ENCODE results near the gene ASCC2. TPM values are rescaled to one million over a fixed set of nuclear protein-coding genes. Genes with fewer than 3 reads are reported as not detected.

Gene ASCC2
- total and polyA plus RNA-seq, 2 of the 4 experiments (the other 2 are of a cell fraction) = 40.0 to 62.2 TPM

DNA sequence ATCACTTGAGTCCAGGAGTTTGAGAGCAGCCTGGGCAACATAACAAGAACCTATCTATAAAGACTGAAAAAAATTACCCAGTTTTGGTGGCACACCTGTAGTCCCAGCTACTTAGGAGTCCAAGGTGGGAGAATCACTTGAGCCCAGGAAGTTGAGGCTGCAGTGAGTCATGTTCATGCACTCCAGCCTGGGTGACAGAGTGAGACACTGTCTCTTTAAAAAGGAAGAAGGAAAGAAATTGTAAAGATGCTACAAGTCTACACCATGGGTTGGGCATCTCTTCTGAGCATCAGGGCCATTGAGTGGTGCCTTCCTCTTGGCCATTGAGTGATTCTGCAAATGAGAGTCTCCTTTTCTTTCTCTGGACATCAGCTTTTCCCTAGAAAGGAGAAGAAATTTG, 29.2 kb upstream of the ASCC2 start:
- no peak overlapping the region for H3K23ac ChIP-seq (ENCODE audit: low read depth, low read length)
- H2BK120ac ChIP-seq (ENCODE audit: low read depth, low read length) = no peak overlapping the region
- no peak overlapping the region for H3K27ac ChIP-seq (ENCODE audit: insufficient read depth, low read length)
- no peaks in the 10 kb centered on the region; the same call in 1 of the 2 replicates for H3K27me3 ChIP-seq (ENCODE audit: control insufficient read depth, insufficient read depth, low read length)
- ChIA-PET POLR2A (ENCODE audit: unreplicated experiment) (interaction anchor here (0.7 kb wide), 1 partner anchor 11 kb away, joined by 3 read pairs; no protein-coding TSS in a partner anchor), CTCF (no interaction called here)
- H3K9ac ChIP-seq (ENCODE audit: low read depth, low read length) = no peak overlapping the region
- ATAC-seq (ENCODE audit: low read depth) (no peak), DNase-seq (no peak)
- H4K5ac ChIP-seq (ENCODE audit: low read depth, low read length) = no peak overlapping the region
- H2AK5ac ChIP-seq (ENCODE audit: low read depth, low read length) = no peak overlapping the region
- dilution Hi-C loops (cut with HindIII; ENCODE audit: low sequenced_read_pairs, unreplicated experiment) (no loop called here), in situ Hi-C loops (cut with MboI; ENCODE audit: low sequenced_read_pairs) (no loop called here), intact Hi-C loops (cut with micrococcal nuclease) (no loop called here)
- no peak overlapping the region for H2BK15ac ChIP-seq (ENCODE audit: low read depth, low read length)
- no TSS peak for BruUV-seq (replicated peaks)
- H3K4me3 ChIP-seq (ENCODE audit: insufficient read depth, low read depth, low read length) = no peak overlapping the region
- no peak overlapping the region for H4K91ac ChIP-seq (ENCODE audit: insufficient read depth, low read depth, low read length)
- H3K18ac ChIP-seq (ENCODE audit: low read depth, low read length) = no peak overlapping the region
- H3K9me3 ChIP-seq (ENCODE audit: control insufficient read depth, insufficient read depth, low read length) = no peaks in the 10 kb centered on the region
- H2AFZ ChIP-seq (replicated peaks; ENCODE audit: low read length, poor library complexity) = no peak overlapping the region
- TF ChIP-seq CEBPB (IDR thresholded peaks at IDR 0.05; ENCODE audit: low read depth, low read length) (no peak), NFE2L2 (IDR thresholded peaks at IDR 0.05; ENCODE audit: low read depth, low read length) (no peak), RAD21 (IDR thresholded peaks at IDR 0.05; ENCODE audit: low read length) (no peak), CHD1 (IDR thresholded peaks at IDR 0.05; ENCODE audit: low read depth, low read length) (no peak), MXI1 (IDR thresholded peaks at IDR 0.05; ENCODE audit: borderline replicate concordance, low read depth, low read length) (no peak), MAZ (IDR thresholded peaks at IDR 0.05; ENCODE audit: borderline replicate concordance, low read depth, low read length) (no peak), FOS (IDR thresholded peaks at IDR 0.05; ENCODE audit: low read depth, low read length) (no peak), RFX5 (IDR thresholded peaks at IDR 0.05; ENCODE audit: low read depth, low read length) (no peak), BHLHE40 (IDR thresholded peaks at IDR 0.05; ENCODE audit: low read depth, low read length) (no peak), SMC3 (IDR thresholded peaks at IDR 0.05; ENCODE audit: low read depth, low read length) (no peak), MAFK (IDR thresholded peaks at IDR 0.05; ENCODE audit: low read depth, low read length) (no peak), POLR2A (IDR thresholded peaks at IDR 0.05; ENCODE audit: low read depth, low read length) (no peak), RCOR1 (IDR thresholded peaks at IDR 0.05; ENCODE audit: insufficient replicate concordance, low read length) (no peak)
- TF ChIP-seq, protein P1, sequence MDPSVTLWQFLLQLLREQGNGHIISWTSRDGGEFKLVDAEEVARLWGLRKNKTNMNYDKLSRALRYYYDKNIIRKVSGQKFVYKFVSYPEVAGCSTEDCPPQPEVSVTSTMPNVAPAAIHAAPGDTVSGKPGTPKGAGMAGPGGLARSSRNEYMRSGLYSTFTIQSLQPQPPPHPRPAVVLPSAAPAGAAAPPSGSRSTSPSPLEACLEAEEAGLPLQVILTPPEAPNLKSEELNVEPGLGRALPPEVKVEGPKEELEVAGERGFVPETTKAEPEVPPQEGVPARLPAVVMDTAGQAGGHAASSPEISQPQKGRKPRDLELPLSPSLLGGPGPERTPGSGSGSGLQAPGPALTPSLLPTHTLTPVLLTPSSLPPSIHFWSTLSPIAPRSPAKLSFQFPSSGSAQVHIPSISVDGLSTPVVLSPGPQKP (IDR thresholded peaks at IDR 0.05; ENCODE audit: borderline replicate concordance, low read depth, low read length) = no peak
- TF ChIP-seq, protein P2, sequence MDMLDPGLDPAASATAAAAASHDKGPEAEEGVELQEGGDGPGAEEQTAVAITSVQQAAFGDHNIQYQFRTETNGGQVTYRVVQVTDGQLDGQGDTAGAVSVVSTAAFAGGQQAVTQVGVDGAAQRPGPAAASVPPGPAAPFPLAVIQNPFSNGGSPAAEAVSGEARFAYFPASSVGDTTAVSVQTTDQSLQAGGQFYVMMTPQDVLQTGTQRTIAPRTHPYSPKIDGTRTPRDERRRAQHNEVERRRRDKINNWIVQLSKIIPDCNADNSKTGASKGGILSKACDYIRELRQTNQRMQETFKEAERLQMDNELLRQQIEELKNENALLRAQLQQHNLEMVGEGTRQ (IDR thresholded peaks at IDR 0.05; ENCODE audit: low read depth, low read length) = no peak
- TF ChIP-seq, protein P3, sequence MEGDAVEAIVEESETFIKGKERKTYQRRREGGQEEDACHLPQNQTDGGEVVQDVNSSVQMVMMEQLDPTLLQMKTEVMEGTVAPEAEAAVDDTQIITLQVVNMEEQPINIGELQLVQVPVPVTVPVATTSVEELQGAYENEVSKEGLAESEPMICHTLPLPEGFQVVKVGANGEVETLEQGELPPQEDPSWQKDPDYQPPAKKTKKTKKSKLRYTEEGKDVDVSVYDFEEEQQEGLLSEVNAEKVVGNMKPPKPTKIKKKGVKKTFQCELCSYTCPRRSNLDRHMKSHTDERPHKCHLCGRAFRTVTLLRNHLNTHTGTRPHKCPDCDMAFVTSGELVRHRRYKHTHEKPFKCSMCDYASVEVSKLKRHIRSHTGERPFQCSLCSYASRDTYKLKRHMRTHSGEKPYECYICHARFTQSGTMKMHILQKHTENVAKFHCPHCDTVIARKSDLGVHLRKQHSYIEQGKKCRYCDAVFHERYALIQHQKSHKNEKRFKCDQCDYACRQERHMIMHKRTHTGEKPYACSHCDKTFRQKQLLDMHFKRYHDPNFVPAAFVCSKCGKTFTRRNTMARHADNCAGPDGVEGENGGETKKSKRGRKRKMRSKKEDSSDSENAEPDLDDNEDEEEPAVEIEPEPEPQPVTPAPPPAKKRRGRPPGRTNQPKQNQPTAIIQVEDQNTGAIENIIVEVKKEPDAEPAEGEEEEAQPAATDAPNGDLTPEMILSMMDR (conservative IDR thresholded peaks at IDR 0.05; ENCODE audit: low read depth, low read length) = no peak
- no peaks in the 10 kb centered on the region for H3K79me1 ChIP-seq (ENCODE audit: low read depth in 1 of 2, low read length in 2 of 2)
- no peak overlapping the region for H3K4ac ChIP-seq (ENCODE audit: low read depth, low read length)
- 0 out of 2 replicates have a peak, but pooled peaks cover 2% of the 10 kb centered on the region for H3K4me1 ChIP-seq (ENCODE audit: control insufficient read depth, insufficient read depth, low read length)
- H3K14ac ChIP-seq (replicated peaks; ENCODE audit: low read depth, low read length) = no peak overlapping the region
- no peaks in the 10 kb centered on the region for H4K20me1 ChIP-seq (ENCODE audit: insufficient read depth, low read length)
- no peak overlapping the region for H3K56ac ChIP-seq (ENCODE audit: extremely low read depth, insufficient read depth, low read length)
- no peak overlapping the region for H2BK20ac ChIP-seq (ENCODE audit: low read depth, low read length)
- H3K9me1 ChIP-seq (ENCODE audit: insufficient read depth, low read length) = no peaks in the 10 kb centered on the region
- H2BK5ac ChIP-seq (ENCODE audit: low read depth, low read length, poor library complexity, severe bottlenecking) = no peak overlapping the region
- no peak overlapping the region for H4K8ac ChIP-seq (ENCODE audit: low read depth in 2 of 2, low read length in 2 of 2)
- no peak overlapping the region for H3K4me2 ChIP-seq (ENCODE audit: low read depth, low read length)
- H3K36me3 ChIP-seq (ENCODE audit: control insufficient read depth, insufficient read depth, low read length) = no peaks in the 10 kb centered on the region
- H2AK9ac ChIP-seq (replicated peaks; ENCODE audit: low read depth, low read length, poor library complexity) = no peak overlapping the region

All from IMR-90 (cell line).